ENCODE measurements around the gene LPCAT4.
"Not testable (repeated sequence)": the region's sequence is repeated elsewhere in the genome, so short reads cannot be mapped to it uniquely, and the experiment has no call there.

The LPCAT4 gene, protein sequence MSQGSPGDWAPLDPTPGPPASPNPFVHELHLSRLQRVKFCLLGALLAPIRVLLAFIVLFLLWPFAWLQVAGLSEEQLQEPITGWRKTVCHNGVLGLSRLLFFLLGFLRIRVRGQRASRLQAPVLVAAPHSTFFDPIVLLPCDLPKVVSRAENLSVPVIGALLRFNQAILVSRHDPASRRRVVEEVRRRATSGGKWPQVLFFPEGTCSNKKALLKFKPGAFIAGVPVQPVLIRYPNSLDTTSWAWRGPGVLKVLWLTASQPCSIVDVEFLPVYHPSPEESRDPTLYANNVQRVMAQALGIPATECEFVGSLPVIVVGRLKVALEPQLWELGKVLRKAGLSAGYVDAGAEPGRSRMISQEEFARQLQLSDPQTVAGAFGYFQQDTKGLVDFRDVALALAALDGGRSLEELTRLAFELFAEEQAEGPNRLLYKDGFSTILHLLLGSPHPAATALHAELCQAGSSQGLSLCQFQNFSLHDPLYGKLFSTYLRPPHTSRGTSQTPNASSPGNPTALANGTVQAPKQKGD

DNA sequence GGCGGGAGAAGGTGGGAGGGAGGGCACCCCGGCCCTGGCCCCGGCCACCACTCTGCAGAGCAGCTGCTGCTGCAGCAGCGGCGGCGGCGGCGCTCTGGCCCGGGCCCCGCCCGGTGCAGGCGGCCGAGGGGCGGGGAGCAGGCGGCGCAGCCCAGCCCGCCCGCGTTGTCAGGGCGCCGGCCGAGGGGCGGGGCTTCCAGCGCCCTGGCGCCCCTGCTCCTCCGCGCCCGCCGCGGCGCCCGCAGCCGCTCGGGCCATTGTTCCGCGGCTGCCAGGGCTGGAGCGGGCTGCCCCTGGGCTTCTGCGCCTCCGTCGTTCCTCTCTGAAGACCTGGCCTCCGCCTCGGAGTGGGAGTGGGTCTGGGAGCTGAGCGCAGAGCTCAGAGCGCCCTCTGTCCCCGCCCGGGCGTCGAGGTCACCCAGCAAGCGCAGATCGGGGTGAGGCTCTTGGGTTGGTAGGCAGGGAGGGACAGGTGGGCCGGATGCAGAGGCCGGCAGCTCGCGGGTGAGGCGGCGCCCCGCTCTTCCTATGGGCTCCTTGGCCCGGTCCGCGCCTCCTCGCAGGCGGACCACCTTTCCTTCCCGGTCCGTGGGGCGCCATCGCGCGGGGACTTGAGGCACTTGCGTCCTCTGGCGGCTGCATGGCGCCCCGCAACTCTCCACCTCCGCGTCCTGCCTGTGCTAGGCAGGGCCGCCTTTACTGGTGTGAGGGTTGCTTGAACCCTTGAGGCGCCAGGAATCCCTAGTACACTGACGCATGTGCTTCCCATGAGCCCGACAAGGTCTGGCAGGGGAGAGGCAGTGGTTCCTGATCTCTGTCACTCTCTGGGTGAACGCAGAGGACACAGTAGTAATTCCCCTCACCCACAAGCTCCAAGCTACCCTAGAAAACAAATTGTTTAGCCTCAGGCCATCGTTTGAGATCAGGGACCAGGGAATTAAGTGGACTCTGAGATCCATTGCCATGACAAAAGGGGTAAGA lies at the start of gene LPCAT4:
LPCAT4 (minus strand) TSS at position 96 of the 981 bp plus-strand sequence. CDS start 96 bp downstream, outside the sequence.
- peak; percentile 92 for DNase-seq (ENCODE audit: low spot score)
- H3K27ac ChIP-seq, result peak within 1 kb of the TSS; percentile 97
- TF ChIP-seq CTCF (conservative IDR thresholded peaks at IDR 0.05; ENCODE audit: low read depth), result peak; percentile 99
- ChIA-PET POLR2A (ENCODE audit: low non-redundant PET) (interaction anchor here (0.9 kb wide), 2 partner anchors 9 to 257 kb away, joined by 3 to 4 read pairs; no protein-coding TSS in a partner anchor), CTCF (interaction anchor here (0.6 to 2.1 kb wide), 18 partner anchors 8 to 445 kb away, joined by 3 to 22 read pairs (median 4); partner anchors contain the start of genes KATNBL1, NOP10, NUTM1 and SLC12A6)

GRCh38 chr15:34409511-34409910 lies 42.5 kb upstream of the LPCAT4 start:
- POLR2A ChIA-PET (ENCODE audit: low non-redundant PET); CTCF ChIA-PET; H3K27ac ChIP-seq; DNase-seq (ENCODE audit: low spot score): not testable (repeated sequence)

GRCh38 chr15:34408973-34409372 lies 42.0 kb upstream of the LPCAT4 start:
- DNase-seq (ENCODE audit: low spot score); H3K27ac ChIP-seq; CTCF ChIA-PET; POLR2A ChIA-PET (ENCODE audit: low non-redundant PET): not testable (repeated sequence)

DNA sequence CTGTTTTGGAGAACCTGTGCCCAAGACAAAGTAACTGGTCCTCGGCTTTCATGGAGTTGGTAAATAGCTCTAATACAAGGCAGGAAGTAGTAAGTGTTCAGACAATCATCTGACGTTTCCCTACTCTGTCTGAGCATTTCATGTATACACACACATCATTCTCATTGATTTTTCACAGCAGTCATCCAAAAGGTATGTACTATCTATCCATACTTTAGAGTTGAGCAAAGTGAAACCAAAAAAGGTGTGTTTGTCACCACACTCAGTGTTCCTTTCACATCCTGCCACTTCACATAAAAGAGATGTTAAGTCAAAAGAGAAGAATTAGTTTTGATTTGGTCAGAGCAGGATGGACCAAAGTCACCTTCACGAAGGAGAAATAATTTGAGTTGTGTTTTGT lies 36.9 kb upstream of the LPCAT4 start:
- POLR2A ChIA-PET (ENCODE audit: low non-redundant PET), result not testable (repeated sequence)

GRCh38 chr15:34403160-34403598 lies 36.2 kb upstream of the LPCAT4 start:
- POLR2A ChIA-PET (ENCODE audit: low non-redundant PET); DNase-seq (ENCODE audit: low spot score); CTCF ChIA-PET; H3K27ac ChIP-seq: not testable (repeated sequence)

More for the DNA sequence above, 36.9 kb upstream of the LPCAT4 start:
- CTCF ChIA-PET; H3K27ac ChIP-seq; DNase-seq (ENCODE audit: low spot score): not testable (repeated sequence)

DNA sequence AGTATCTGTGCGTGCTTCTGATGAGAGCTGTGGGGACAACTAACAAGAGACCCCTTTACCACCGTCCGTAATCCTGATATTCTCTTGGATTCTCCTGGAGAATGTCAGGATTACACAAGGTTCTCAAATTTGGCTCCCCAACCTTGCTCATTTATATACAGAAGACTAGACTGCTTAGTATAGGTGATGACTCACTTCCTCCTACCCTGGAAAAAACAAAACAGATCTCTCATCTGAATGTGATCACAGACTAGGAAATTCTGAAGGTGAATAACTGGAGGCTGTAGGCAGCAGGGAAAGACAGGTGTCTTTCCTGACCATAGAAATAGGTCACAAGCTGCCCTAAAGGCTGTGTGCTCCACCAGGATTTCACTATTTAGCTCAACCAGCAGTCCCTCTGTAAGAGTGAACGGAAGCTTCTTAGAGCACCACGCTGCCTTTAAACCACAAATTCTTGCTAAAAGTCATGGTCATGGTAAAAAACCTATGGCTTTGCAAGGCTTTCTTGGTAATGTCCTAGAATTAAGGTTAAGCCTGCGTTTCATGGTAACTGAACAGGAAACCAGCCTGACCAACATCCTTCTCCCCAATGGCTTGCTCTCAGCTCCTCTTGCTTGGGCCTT lies 30.8 kb upstream of the LPCAT4 start:
- CTCF ChIA-PET; H3K27ac ChIP-seq; POLR2A ChIA-PET (ENCODE audit: low non-redundant PET); DNase-seq (ENCODE audit: low spot score): not testable (repeated sequence)

GRCh38 chr15:34392981-34393380 lies 26.0 kb upstream of the LPCAT4 start:
- DNase-seq (ENCODE audit: low spot score); H3K27ac ChIP-seq; POLR2A ChIA-PET (ENCODE audit: low non-redundant PET); CTCF ChIA-PET: not testable (repeated sequence)

GRCh38 chr15:34389594-34390086 lies 22.6 kb upstream of the LPCAT4 start:
- DNase-seq (ENCODE audit: low spot score); POLR2A ChIA-PET (ENCODE audit: low non-redundant PET): not testable (repeated sequence)

DNA sequence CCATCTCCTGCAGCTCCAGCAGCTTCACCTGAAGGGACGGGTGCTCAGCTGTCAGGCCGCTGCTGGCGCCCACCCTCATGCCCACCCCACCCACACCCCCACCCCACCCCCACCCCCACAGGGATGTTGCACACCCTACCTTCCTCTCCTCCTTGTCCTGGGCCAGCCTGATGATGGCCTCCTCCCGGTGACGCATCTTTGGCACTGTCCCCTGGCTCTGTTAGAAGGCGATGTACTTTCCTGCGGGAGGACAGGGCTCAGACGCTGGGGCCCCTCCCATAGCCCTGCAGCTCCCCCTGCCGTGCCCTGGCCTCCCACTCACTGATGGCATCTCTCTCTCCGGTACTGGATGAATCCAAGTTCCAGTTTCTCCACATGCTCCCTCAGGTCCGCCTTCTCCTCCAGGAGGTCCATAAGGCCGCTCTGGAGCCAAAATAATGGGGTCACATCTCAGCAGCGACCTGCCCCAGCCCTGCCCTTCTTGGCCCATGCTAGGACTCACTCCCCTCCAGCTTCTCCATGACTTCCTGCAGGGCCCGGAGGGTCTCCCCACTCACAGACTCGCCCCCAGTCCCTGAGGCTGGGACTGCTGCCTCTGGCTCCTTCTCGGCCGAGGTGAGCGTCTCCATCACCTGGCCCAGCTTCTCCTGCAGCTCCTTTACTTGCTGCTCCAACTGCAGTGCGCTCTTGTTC lies 15.0 kb upstream of the LPCAT4 start:
- POLR2A ChIA-PET (ENCODE audit: low non-redundant PET); H3K27ac ChIP-seq; CTCF ChIA-PET; DNase-seq (ENCODE audit: low spot score): not testable (repeated sequence)

More at GRCh38 chr15:34389594-34390086, 22.6 kb upstream of the LPCAT4 start:
- H3K27ac ChIP-seq, CTCF ChIA-PET: not testable (repeated sequence)

DNA sequence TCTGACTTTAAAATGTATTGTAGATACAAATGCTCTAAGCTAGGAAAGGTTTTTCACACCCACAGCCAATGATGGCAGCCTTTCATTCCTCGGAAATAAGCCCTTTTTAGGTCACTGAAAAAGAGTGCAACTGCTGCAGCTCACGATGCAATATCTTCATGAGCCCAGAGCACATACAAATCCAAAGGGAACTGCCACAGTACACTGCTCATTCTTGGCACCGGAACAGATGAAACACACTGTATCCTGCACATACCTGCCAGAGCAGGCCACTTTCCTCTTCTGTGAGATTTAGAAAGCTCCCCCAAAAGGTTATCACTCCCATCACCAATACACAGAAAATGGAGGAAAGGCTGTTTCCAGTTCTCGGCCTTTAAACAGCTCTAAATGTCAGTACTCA lies 13.5 kb upstream of the LPCAT4 start:
- DNase-seq (ENCODE audit: low spot score); CTCF ChIA-PET; POLR2A ChIA-PET (ENCODE audit: low non-redundant PET); H3K27ac ChIP-seq: not testable (repeated sequence)
